ENCODE measurements around the gene KEL. TPM values are rescaled to one million over a fixed set of nuclear protein-coding genes. Genes with fewer than 3 reads are reported as not detected.

Gene KEL
- total RNA-seq, 4 donors from 2014 or later, result 0.98 to 1.8 TPM; not detected in 2

- TF ChIP-seq CTCF (IDR thresholded peaks at IDR 0.05) (no peak), POLR2A (IDR thresholded peaks at IDR 0.05) (no peak)
- Histone ChIP-seq H3K9me3 (no peaks in the 10 kb centered on the region), H3K4me1 (no peaks in the 10 kb centered on the region), H3K36me3 (no peaks in the 10 kb centered on the region), H3K4me3 (no peak overlapping the region), H3K27ac (no peak overlapping the region), H3K27me3 (no peaks in the 10 kb centered on the region)
- no peak for DNase-seq
- intact Hi-C loops (cut with DNase I; ENCODE audit: low total_unique reads), result no loop called here
These were observed 60.5 kb downstream of the KEL start for GRCh38 chr7:142901426-142902259.

- TF ChIP-seq CTCF (IDR thresholded peaks at IDR 0.05) (no peak), POLR2A (IDR thresholded peaks at IDR 0.05) (no peak)
- no peaks in the 10 kb centered on the region for H3K4me1 ChIP-seq
- intact Hi-C loops (cut with DNase I; ENCODE audit: low total_unique reads), result no loop called here
- H3K27ac ChIP-seq, result no peak overlapping the region
- H3K27me3 ChIP-seq, result no peaks in the 10 kb centered on the region
- no peak for DNase-seq
- H3K4me3 ChIP-seq, result no peak overlapping the region
- H3K36me3 ChIP-seq, result no peaks in the 10 kb centered on the region
- H3K9me3 ChIP-seq, result no peaks in the 10 kb centered on the region
These were observed 62.5 kb downstream of the KEL start for GRCh38 chr7:142899661-142900060.

- Histone ChIP-seq H3K4me1 (no peaks in the 10 kb centered on the region), H3K4me3 (no peak overlapping the region), H3K9me3 (no peaks in the 10 kb centered on the region), H3K27ac (no peak overlapping the region), H3K27me3 (no peaks in the 10 kb centered on the region), H3K36me3 (no peaks in the 10 kb centered on the region)
- intact Hi-C loops (cut with DNase I; ENCODE audit: low total_unique reads), result no loop called here
- DNase-seq, result no peak
- no peak for TF ChIP-seq POLR2A (IDR thresholded peaks at IDR 0.05)
- TF ChIP-seq CTCF (IDR thresholded peaks at IDR 0.05), result no peak
These were observed 63.6 kb downstream of the KEL start for GRCh38 chr7:142898377-142899170.

- no peak overlapping the region for H3K4me3 ChIP-seq
- H3K27me3 ChIP-seq, result no peaks in the 10 kb centered on the region
- TF ChIP-seq POLR2A (IDR thresholded peaks at IDR 0.05) (no peak), CTCF (IDR thresholded peaks at IDR 0.05) (no peak)
- no peaks in the 10 kb centered on the region for H3K36me3 ChIP-seq
- DNase-seq, result no peak
- no peaks in the 10 kb centered on the region for H3K4me1 ChIP-seq
- H3K27ac ChIP-seq, result no peak overlapping the region
- intact Hi-C loops (cut with DNase I; ENCODE audit: low total_unique reads), result no loop called here
- H3K9me3 ChIP-seq, result no peaks in the 10 kb centered on the region
These were observed 64.5 kb downstream of the KEL start for GRCh38 chr7:142897691-142898090.
